Nephron progenitor cell (in vitro differentiated cells): Measurements from ENCODE around the gene GUCA2B.

ENCODE experiments used
- DNase-seq: peaks from one replicate; pipeline ENCODE4 v3.0.0; 2021
- H3K27ac Mint-ChIP-seq: 2 replicates; pipeline ENCODE4 v1.8.0; 2021; ENCODE audit warnings: mild to moderate bottlenecking, moderate library complexity, mixed read lengths
- H3K27me3 Mint-ChIP-seq: 2 replicates; pipeline ENCODE4 v1.8.0; 2021; ENCODE audit warnings: mild to moderate bottlenecking, low read depth, mixed read lengths; ENCODE audit not compliant: poor library complexity
- H3K36me3 Mint-ChIP-seq: 2 replicates; pipeline ENCODE4 v1.8.0; 2021; ENCODE audit warnings: low read depth, mixed read lengths
- H3K4me1 Mint-ChIP-seq: 2 replicates; pipeline ENCODE4 v1.8.0; 2021; ENCODE audit warnings: mixed read lengths
- H3K4me3 Mint-ChIP-seq: 2 replicates; pipeline ENCODE4 v1.8.0; 2021; ENCODE audit warnings: mild to moderate bottlenecking, moderate library complexity, mixed read lengths
- H3K9me3 Mint-ChIP-seq: 2 replicates; pipeline ENCODE4 v1.8.0; 2021; ENCODE audit warnings: mild to moderate bottlenecking, moderate library complexity, mixed read lengths
- CTCF ChIP-seq: fragments of 200-600 bp; sonication (generic); IDR thresholded peaks from 2 replicates; pipeline ENCODE4 v1.5.0; 2021; ENCODE audit warnings: antibody characterized with exemption

Gene GUCA2B

DNA sequence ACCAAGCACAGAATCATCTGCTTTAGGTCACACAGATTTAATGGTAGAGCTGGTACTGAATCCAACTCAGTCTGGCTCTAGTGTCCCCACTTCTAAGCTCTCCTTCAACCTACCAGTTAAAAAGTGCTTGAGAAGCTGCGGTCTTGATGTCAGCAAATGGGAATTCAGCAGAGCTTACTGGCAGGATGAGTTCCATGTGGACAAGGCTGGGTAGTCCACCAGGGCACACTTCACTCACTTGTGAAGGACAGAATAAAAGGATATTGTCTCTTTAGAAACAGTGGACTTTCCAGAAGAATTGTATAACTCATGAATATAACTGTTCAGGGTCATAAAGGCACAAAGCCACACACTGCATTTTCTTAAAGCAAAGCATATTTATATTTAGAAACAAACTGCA is 35.1 kb upstream of the GUCA2B start:
- H3K4me3 Mint-ChIP-seq = no peak overlapping the region

DNA sequence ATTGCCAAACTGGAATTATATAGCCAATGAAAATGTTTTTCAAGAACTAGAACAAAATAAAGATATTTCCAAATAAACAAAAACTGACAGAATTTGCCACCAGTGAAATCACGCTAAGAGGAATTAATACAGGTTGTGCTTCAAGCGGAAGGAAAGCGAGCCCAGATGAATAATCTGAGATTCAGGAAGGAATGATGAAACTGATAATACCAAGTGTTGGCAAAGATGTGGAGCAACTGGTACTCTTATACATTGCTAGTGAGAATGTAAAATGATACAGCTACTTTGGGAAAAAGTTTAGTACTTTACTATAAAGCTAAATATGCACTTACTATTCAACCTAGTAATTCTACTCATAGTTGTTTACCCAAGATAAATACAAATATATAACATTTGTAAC is 30.8 kb upstream of the GUCA2B start:
- H3K4me1 Mint-ChIP-seq = no peaks in the 10 kb centered on the region
- H3K27me3 Mint-ChIP-seq = peaks cover 27% of the 10 kb centered on the region
- H3K4me3 Mint-ChIP-seq = no peak overlapping the region
- TF ChIP-seq CTCF = no peak
- no peak for DNase-seq
- no peaks in the 10 kb centered on the region for H3K36me3 Mint-ChIP-seq
- no peak overlapping the region for H3K27ac Mint-ChIP-seq
- H3K9me3 Mint-ChIP-seq = peaks cover 6% of the 10 kb centered on the region

More for the DNA sequence above, 35.1 kb upstream of the GUCA2B start:
- no peaks in the 10 kb centered on the region for H3K4me1 Mint-ChIP-seq
- peaks cover 20% of the 10 kb centered on the region for H3K27me3 Mint-ChIP-seq
- H3K36me3 Mint-ChIP-seq = no peaks in the 10 kb centered on the region
- DNase-seq = no peak
- peaks cover 6% of the 10 kb centered on the region for H3K9me3 Mint-ChIP-seq
- H3K27ac Mint-ChIP-seq = no peak overlapping the region
- no peak for TF ChIP-seq CTCF

DNA sequence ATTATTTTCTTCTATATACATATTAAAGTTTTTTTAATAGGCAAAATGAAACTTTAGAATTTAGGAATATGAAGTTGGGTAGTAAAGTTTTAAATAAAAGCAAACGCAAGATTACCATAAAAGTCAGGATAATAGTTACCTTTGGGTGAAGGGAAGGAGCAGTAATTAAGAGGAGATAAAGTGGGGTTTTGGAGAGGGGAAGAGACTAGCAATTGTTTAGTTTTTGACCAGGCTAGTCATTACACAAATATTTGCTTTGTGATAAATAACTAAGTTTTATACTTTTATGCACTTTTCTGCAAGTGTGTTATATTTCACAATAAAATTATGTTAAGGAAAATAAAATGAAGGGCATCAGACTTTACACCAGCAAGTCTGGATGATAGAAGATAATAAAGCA is 27.7 kb upstream of the GUCA2B start:
- no peak for DNase-seq
- peaks cover 24% of the 10 kb centered on the region for H3K27me3 Mint-ChIP-seq
- peaks cover 6% of the 10 kb centered on the region for H3K9me3 Mint-ChIP-seq
- TF ChIP-seq CTCF = no peak
- no peak overlapping the region for H3K27ac Mint-ChIP-seq
- no peak overlapping the region for H3K4me3 Mint-ChIP-seq
- H3K36me3 Mint-ChIP-seq = no peaks in the 10 kb centered on the region
- H3K4me1 Mint-ChIP-seq = no peaks in the 10 kb centered on the region

DNA sequence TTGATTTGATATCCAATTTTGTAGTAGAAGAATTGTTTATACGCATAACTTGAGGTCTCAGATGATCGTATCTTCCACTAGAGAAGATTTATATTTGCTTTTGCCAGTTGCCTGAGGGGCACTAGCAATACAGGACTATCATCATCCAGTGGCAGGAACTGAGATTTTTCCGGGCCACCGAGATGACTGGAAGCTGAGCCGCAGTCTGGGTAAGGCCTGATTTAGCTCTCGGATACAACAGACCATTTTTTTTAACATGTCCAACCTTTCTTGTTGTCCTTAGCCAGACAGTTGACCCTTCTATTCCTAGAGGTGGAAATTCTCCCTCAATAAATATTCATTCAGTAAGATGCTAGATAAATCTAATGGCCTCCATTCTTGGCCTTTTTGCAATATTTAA is 25.4 kb upstream of the GUCA2B start:
- no peak overlapping the region for H3K4me3 Mint-ChIP-seq

DNA sequence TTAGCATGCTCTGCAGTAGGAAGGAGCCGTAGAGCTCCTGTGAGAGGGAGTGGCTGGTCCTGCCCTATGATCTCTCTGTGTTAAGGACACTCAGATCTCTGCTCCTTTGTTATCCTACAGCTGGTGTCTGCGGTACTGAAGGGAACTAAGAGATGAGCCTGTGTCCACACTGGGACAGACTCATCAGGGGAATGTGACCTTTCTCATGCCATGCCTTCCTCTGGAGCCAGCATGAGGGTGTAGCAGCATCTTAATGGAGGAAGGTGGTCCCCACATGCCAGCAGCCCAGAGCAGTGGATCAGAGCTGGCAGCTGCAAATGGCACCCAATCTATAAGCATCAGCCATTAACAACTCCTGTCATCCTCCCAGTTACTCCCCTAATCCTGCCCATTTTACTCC is 24.7 kb upstream of the GUCA2B start:
- H3K27ac Mint-ChIP-seq = no peak overlapping the region
- H3K9me3 Mint-ChIP-seq = no peaks in the 10 kb centered on the region
- TF ChIP-seq CTCF = no peak
- H3K4me1 Mint-ChIP-seq = no peaks in the 10 kb centered on the region
- H3K4me3 Mint-ChIP-seq = no peak overlapping the region
- peaks cover 16% of the 10 kb centered on the region for H3K27me3 Mint-ChIP-seq
- H3K36me3 Mint-ChIP-seq = no peaks in the 10 kb centered on the region
- DNase-seq = no peak

More for the DNA sequence above, 25.4 kb upstream of the GUCA2B start:
- TF ChIP-seq CTCF = no peak
- Mint-ChIP-seq H3K27ac (no peak overlapping the region), H3K27me3 (peaks cover 18% of the 10 kb centered on the region), H3K36me3 (no peaks in the 10 kb centered on the region), H3K9me3 (no peaks in the 10 kb centered on the region), H3K4me1 (no peaks in the 10 kb centered on the region)
- DNase-seq = no peak

DNA sequence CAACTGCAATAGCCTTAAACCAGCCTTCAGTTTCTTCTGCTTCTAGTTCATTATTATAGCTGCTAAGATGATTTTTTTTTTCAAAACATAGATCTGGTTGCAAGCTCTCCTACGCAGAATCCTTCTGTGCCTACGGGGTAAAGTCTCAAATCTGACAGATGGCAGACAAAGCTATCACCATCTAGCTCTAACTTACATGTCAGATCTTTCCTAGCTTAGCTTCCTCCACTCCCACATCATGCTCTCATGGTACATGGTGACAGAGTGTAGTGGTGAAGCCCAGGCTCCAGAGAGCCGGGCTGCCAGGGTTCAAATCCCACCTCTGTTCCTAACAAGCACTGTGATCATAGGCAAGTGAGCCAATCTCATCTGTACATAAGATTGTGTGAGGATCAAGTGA is 24.2 kb upstream of the GUCA2B start:
- H3K27ac Mint-ChIP-seq = no peak overlapping the region
- no peak for DNase-seq
- H3K9me3 Mint-ChIP-seq = no peaks in the 10 kb centered on the region
- H3K4me3 Mint-ChIP-seq = no peak overlapping the region
- H3K4me1 Mint-ChIP-seq = no peaks in the 10 kb centered on the region
- no peak for TF ChIP-seq CTCF
- H3K27me3 Mint-ChIP-seq = peaks cover 14% of the 10 kb centered on the region
- H3K36me3 Mint-ChIP-seq = no peaks in the 10 kb centered on the region
